ENCODE data around the gene SLC12A2. TPM values are rescaled to one million over a fixed set of nuclear protein-coding genes. Genes with fewer than 3 reads are reported as not detected.

The SLC12A2 gene
- total RNA-seq, 1 donor from 2014 or later: 24.6 TPM

DNA sequence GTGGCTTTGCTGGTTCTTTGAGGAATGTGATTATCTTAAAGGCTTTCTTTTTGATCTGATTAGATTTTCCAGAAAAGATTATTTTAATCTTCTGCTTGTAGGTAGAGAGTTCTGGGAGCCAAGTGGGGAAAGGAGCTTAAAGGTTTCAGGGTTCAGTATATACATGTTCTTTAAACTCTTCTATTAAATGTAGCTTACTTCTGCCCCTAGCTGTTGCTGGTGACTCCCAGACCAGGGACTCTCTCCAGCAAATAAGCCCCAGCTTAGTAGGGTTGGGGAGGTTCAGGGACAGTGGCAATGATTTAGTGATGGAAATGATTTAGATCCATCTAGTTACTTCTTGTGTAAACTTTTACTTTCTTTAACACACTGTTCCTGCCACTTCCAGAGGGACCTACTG lies 72.2 kb downstream of the SLC12A2 start:
- Histone ChIP-seq H3K4me2 (no peak overlapping the region), H2AFZ (replicated peaks) (no peak overlapping the region), H4K20me1 (ENCODE audit: low read depth) (no peaks in the 10 kb centered on the region), H3K9ac (no peak overlapping the region), H3K9me3 (ENCODE audit: low read depth) (no peaks in the 10 kb centered on the region), H3K36me3 (peaks cover 7% of the 10 kb centered on the region), H3K4me3 (no peak overlapping the region), H3F3A (ENCODE audit: low read depth) (no peaks in the 10 kb centered on the region), H3K27me3 (no peaks in the 10 kb centered on the region), H3K4me1 (no peaks in the 10 kb centered on the region), H3K27ac (no peak overlapping the region), H3K79me2 (ENCODE audit: low read depth) (no peaks in the 10 kb centered on the region)
- Mint-ChIP-seq H3K4me1 (no peaks in the 10 kb centered on the region), H3K9me3 (no peaks in the 10 kb centered on the region), H3K4me3 (no peak overlapping the region), H3K27ac (no peak overlapping the region), H3K27me3 (ENCODE audit: insufficient read depth, low read depth) (no peaks in the 10 kb centered on the region), H3K36me3 (peaks cover 27% of the 10 kb centered on the region)
- TF ChIP-seq EZH2 (IDR thresholded peaks at IDR 0.05) (no peak), EZH2phosphoT487 (IDR thresholded peaks at IDR 0.05) (no peak)
- TF ChIP-seq, protein P1, sequence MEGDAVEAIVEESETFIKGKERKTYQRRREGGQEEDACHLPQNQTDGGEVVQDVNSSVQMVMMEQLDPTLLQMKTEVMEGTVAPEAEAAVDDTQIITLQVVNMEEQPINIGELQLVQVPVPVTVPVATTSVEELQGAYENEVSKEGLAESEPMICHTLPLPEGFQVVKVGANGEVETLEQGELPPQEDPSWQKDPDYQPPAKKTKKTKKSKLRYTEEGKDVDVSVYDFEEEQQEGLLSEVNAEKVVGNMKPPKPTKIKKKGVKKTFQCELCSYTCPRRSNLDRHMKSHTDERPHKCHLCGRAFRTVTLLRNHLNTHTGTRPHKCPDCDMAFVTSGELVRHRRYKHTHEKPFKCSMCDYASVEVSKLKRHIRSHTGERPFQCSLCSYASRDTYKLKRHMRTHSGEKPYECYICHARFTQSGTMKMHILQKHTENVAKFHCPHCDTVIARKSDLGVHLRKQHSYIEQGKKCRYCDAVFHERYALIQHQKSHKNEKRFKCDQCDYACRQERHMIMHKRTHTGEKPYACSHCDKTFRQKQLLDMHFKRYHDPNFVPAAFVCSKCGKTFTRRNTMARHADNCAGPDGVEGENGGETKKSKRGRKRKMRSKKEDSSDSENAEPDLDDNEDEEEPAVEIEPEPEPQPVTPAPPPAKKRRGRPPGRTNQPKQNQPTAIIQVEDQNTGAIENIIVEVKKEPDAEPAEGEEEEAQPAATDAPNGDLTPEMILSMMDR (IDR thresholded peaks at IDR 0.05): no peak
- DNase-seq (ENCODE audit: low spot score): peak; percentile 3

DNA sequence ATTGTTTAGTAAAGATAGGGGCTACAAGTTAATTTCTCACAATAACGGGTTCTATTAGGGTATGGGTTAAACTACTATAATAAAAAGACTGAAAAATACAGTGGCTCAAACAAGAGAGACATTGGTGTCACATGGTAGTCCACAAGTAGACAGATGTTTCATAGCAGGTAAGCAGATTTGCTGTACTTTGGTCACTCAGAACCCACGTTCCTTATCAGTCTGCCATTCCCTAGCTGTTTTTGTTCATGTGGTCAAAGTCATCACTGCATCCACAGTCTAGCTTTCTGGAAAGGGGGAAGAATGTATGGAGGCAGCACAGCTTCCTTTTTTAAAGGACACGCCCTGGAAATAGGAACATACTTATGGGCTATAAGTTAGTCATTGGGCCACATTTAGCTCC lies 73.0 kb downstream of the SLC12A2 start:
- H3K27ac ChIP-seq: no peak overlapping the region
- DNase-seq (ENCODE audit: low spot score): no peak
- no peak overlapping the region for H3K4me2 ChIP-seq
- Mint-ChIP-seq H3K27me3 (ENCODE audit: insufficient read depth, low read depth) (no peaks in the 10 kb centered on the region), H3K27ac (no peak overlapping the region), H3K4me1 (no peaks in the 10 kb centered on the region), H3K36me3 (peaks cover 27% of the 10 kb centered on the region), H3K9me3 (no peaks in the 10 kb centered on the region), H3K4me3 (no peak overlapping the region)
- no peak overlapping the region for H2AFZ ChIP-seq (replicated peaks)
- H3K9ac ChIP-seq: no peak overlapping the region
- H3K4me3 ChIP-seq: no peak overlapping the region
- no peak for TF ChIP-seq EZH2phosphoT487 (IDR thresholded peaks at IDR 0.05)
- TF ChIP-seq, protein P1 (IDR thresholded peaks at IDR 0.05): no peak
- TF ChIP-seq EZH2 (IDR thresholded peaks at IDR 0.05): no peak
- no peaks in the 10 kb centered on the region for H3K4me1 ChIP-seq
- no peaks in the 10 kb centered on the region for H4K20me1 ChIP-seq (ENCODE audit: low read depth)
- H3K36me3 ChIP-seq: peaks cover 7% of the 10 kb centered on the region
- H3F3A ChIP-seq (ENCODE audit: low read depth): no peaks in the 10 kb centered on the region
- no peaks in the 10 kb centered on the region for H3K27me3 ChIP-seq
- no peaks in the 10 kb centered on the region for H3K79me2 ChIP-seq (ENCODE audit: low read depth)
- H3K9me3 ChIP-seq (ENCODE audit: low read depth): no peaks in the 10 kb centered on the region

DNA sequence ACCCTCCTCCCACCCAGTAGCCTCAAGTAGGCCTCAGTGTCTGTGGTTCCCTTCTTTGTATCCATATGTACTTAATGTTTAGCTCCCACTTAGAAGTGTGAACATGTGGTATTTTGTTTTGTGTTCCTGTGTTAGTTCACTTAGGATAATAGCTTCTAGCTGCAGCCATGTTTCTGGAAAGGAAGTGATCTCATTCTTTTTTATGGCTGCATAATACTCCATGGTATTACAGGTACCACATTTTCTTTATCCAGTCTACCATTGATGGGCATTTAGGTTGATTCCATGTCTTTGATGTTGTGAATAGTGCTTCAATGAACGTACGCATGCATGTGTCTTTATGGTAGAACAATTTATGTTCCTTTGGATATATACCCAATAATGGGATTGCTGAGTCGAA lies 74.8 kb downstream of the SLC12A2 start:
- H3K36me3 ChIP-seq: peaks cover 17% of the 10 kb centered on the region
- H3K4me3 ChIP-seq: no peak overlapping the region
- H2AFZ ChIP-seq (replicated peaks): no peak overlapping the region
- DNase-seq (ENCODE audit: low spot score): no peak
- H3K27me3 ChIP-seq: no peaks in the 10 kb centered on the region
- H3K4me1 Mint-ChIP-seq: no peaks in the 10 kb centered on the region
- H4K20me1 ChIP-seq (ENCODE audit: low read depth): no peaks in the 10 kb centered on the region
- H3K9ac ChIP-seq: no peak overlapping the region
- no peaks in the 10 kb centered on the region for H3F3A ChIP-seq (ENCODE audit: low read depth)
- TF ChIP-seq EZH2 (IDR thresholded peaks at IDR 0.05) (no peak), EZH2phosphoT487 (IDR thresholded peaks at IDR 0.05) (no peak)
- TF ChIP-seq, protein P1 (IDR thresholded peaks at IDR 0.05): no peak
- H3K27ac Mint-ChIP-seq: no peak overlapping the region
- no peak overlapping the region for H3K4me3 Mint-ChIP-seq
- no peaks in the 10 kb centered on the region for H3K79me2 ChIP-seq (ENCODE audit: low read depth)
- H3K9me3 ChIP-seq (ENCODE audit: low read depth): no peaks in the 10 kb centered on the region
- H3K36me3 Mint-ChIP-seq: peaks cover 34% of the 10 kb centered on the region
- no peaks in the 10 kb centered on the region for H3K9me3 Mint-ChIP-seq
- no peaks in the 10 kb centered on the region for H3K4me1 ChIP-seq
- no peaks in the 10 kb centered on the region for H3K27me3 Mint-ChIP-seq (ENCODE audit: insufficient read depth, low read depth)
- H3K4me2 ChIP-seq: no peak overlapping the region
- H3K27ac ChIP-seq: no peak overlapping the region

All from neural progenitor cell (in vitro differentiated cells).